WTC11 (cell line): Measurements from ENCODE around the gene BPTF. TPM values are rescaled to one million over a fixed set of nuclear protein-coding genes. Genes with fewer than 3 reads are reported as not detected.

Experiments
- ATAC-seq: fragments of 200-7000 bp; cut with Tn5 transposase; 2 replicates; pipeline ENCODE4 v1.10.0; 2021; ENCODE audit warnings: mild to moderate bottlenecking, moderate library complexity
- CTCF ChIA-PET: fragments of 300-600 bp; sonication (Branson Sonifier 250); formaldehyde crosslinking; loops from one replicate; lab custom pipeline; 2021; ENCODE audit warnings: antibody characterized with exemption; lab: Charles Lee
- POLR2A ChIA-PET: fragments of 350-600 bp; sonication (Branson Sonifier 250); formaldehyde crosslinking; loops from one replicate; lab custom pipeline; 2021; ENCODE audit warnings: antibody characterized with exemption; lab: Charles Lee
- DNase-seq: peaks from one replicate; pipeline ENCODE4 v3.0.0; 2021; ENCODE audit warnings: low spot score
- H3K27ac Mint-ChIP-seq: 2 replicates; pipeline ENCODE4 v1.8.0; 2021; ENCODE audit warnings: mixed read lengths
- H3K27me3 Mint-ChIP-seq: 2 replicates; pipeline ENCODE4 v1.8.0; 2021; ENCODE audit warnings: low read depth, mild to moderate bottlenecking, moderate library complexity, mixed read lengths
- H3K36me3 Mint-ChIP-seq: 2 replicates; pipeline ENCODE4 v1.8.0; 2021; ENCODE audit warnings: mixed read lengths
- H3K4me1 Mint-ChIP-seq: 2 replicates; pipeline ENCODE4 v1.8.0; 2022; ENCODE audit warnings: mixed read lengths
- H3K4me3 Mint-ChIP-seq: 2 replicates; pipeline ENCODE4 v1.8.0; 2021; ENCODE audit warnings: mild to moderate bottlenecking, moderate library complexity, mixed read lengths
- H3K9me3 Mint-ChIP-seq: 2 replicates; pipeline ENCODE4 v1.8.0; 2021; ENCODE audit warnings: mixed read lengths
- ARID4B ChIP-seq: sonication (generic); formaldehyde crosslinking; IDR thresholded peaks from 2 replicates; pipeline ENCODE4 v1.8.0; 2023; ENCODE audit warnings: missing genetic modification reagents, mild to moderate bottlenecking, borderline replicate concordance
- ATF6 ChIP-seq: sonication (generic); formaldehyde crosslinking; IDR thresholded peaks from 2 replicates; pipeline ENCODE4 v1.8.1; 2023; ENCODE audit warnings: mild to moderate bottlenecking, missing genetic modification reagents
- CDX4 ChIP-seq: fragments of 250-450 bp; sonication (Bioruptor Pico); IDR thresholded peaks from 2 replicates; pipeline ENCODE4 v1.9.0; 2021; ENCODE audit warnings: moderate library complexity, mild to moderate bottlenecking, inconsistent platforms, borderline replicate concordance
- ERG ChIP-seq: fragments of 250-450 bp; sonication (Bioruptor Pico); IDR thresholded peaks from 2 replicates; pipeline ENCODE4 v1.8.0; 2021; ENCODE audit warnings: mild to moderate bottlenecking
- FOXK1 ChIP-seq: sonication (generic); formaldehyde crosslinking; IDR thresholded peaks from 2 replicates; pipeline ENCODE4 v1.8.0; 2022; ENCODE audit warnings: mild to moderate bottlenecking, moderate library complexity, missing genetic modification reagents
- GTF2I ChIP-seq: fragments of 250-450 bp; sonication (Bioruptor Pico); conservative IDR thresholded peaks from 2 replicates; pipeline ENCODE4 v1.4.0; 2021; ENCODE audit warnings: mild to moderate bottlenecking
- IRF2 ChIP-seq: sonication (generic); formaldehyde crosslinking; IDR thresholded peaks from 2 replicates; pipeline ENCODE4 v1.8.0; 2022; ENCODE audit warnings: low read depth, missing genetic modification reagents, borderline replicate concordance
- MYBL2 ChIP-seq: sonication (generic); formaldehyde crosslinking; IDR thresholded peaks from 2 replicates; pipeline ENCODE4 v1.8.1; 2023; ENCODE audit warnings: mild to moderate bottlenecking, moderate library complexity, missing genetic modification reagents
- NR3C1 ChIP-seq: sonication (generic); formaldehyde crosslinking; conservative IDR thresholded peaks from 2 replicates; pipeline ENCODE4 v1.8.1; 2023; ENCODE audit warnings: low read depth, mild to moderate bottlenecking, missing genetic modification reagents
- SOX15 ChIP-seq: fragments of 250-450 bp; sonication (Bioruptor Pico); IDR thresholded peaks from 2 replicates; pipeline ENCODE4 v1.9.0; 2021; ENCODE audit warnings: mild to moderate bottlenecking
- ZNF121 ChIP-seq: sonication (generic); formaldehyde crosslinking; IDR thresholded peaks from 2 replicates; pipeline ENCODE4 v1.8.0; 2023; ENCODE audit warnings: missing genetic modification reagents
- ZNF219 ChIP-seq: sonication (generic); formaldehyde crosslinking; IDR thresholded peaks from 2 replicates; pipeline ENCODE4 v1.8.0; 2023; ENCODE audit warnings: missing genetic modification reagents, mild to moderate bottlenecking, borderline replicate concordance
- ZNF232 ChIP-seq: sonication (generic); formaldehyde crosslinking; IDR thresholded peaks from 2 replicates; pipeline ENCODE4 v1.8.0; 2022; ENCODE audit warnings: mild to moderate bottlenecking, missing genetic modification reagents
- ZNF671 ChIP-seq: fragments of 250-450 bp; sonication (Bioruptor Pico); IDR thresholded peaks from 2 replicates; pipeline ENCODE4 v1.8.0; 2021; ENCODE audit warnings: mild to moderate bottlenecking
- total RNA-seq: library from RNA; stranded (reverse); gene quantifications from 3 replicates; pipeline ENCODE4 v1.2.3, GENCODE V29; 2021

The BPTF gene
- total RNA-seq, 1 experiment from 2014 or later = 178 TPM

GRCh38 chr17:67831268-67831667, 6.0 kb downstream of the BPTF start:
- DNase-seq (no peak), ATAC-seq (no peak)
- ChIA-PET CTCF (interaction anchor here (2.6 kb wide), 1 partner anchor 30 kb away, joined by 8 read pairs; no protein-coding TSS in a partner anchor), POLR2A (interaction anchor here (1.2 kb wide), 1 partner anchor 128 kb away, joined by 3 read pairs; no protein-coding TSS in a partner anchor)
- Mint-ChIP-seq H3K27ac (peak overlapping the region; percentile 79; the same call in 1 of the 2 replicates), H3K4me1 (peaks cover 57% of the 10 kb centered on the region), H3K27me3 (no peaks in the 10 kb centered on the region), H3K36me3 (peaks cover 12% of the 10 kb centered on the region), H3K9me3 (no peaks in the 10 kb centered on the region), H3K4me3 (no peak overlapping the region)
- no peak for TF ChIP-seq ZNF671 (CRISPR knock-in tag)
- TF ChIP-seq ERG (CRISPR knock-in tag) = no peak
- no peak for TF ChIP-seq MYBL2
- TF ChIP-seq IRF2 (CRISPR knock-in tag) = no peak
- no peak for TF ChIP-seq NR3C1 (CRISPR knock-in tag)
- no peak for TF ChIP-seq CDX4 (CRISPR knock-in tag)
- no peak for TF ChIP-seq ZNF219 (CRISPR knock-in tag)
- TF ChIP-seq GTF2I (CRISPR knock-in tag) = no peak
- TF ChIP-seq ATF6 (CRISPR knock-in tag) = no peak
- no peak for TF ChIP-seq ZNF232 (CRISPR knock-in tag)

GRCh38 chr17:67833134-67833533, 7.8 kb downstream of the BPTF start:
- ChIA-PET POLR2A (no interaction called here), CTCF (interaction anchor here (0.7 kb wide), 3 partner anchors 32 to 139 kb away, joined by 3 to 5 read pairs (median 5); no protein-coding TSS in a partner anchor)
- H3K4me3 Mint-ChIP-seq = no peak overlapping the region
- TF ChIP-seq FOXK1 (CRISPR knock-in tag) (no peak), SOX15 (CRISPR knock-in tag) (no peak), ARID4B (CRISPR knock-in tag) (no peak), ZNF121 (peak; percentile 81)
- H3K27me3 Mint-ChIP-seq = no peaks in the 10 kb centered on the region
- ATAC-seq (no peak), DNase-seq (no peak)
- H3K9me3 Mint-ChIP-seq = no peaks in the 10 kb centered on the region
- H3K27ac Mint-ChIP-seq = no peak overlapping the region; the same call in 1 of the 2 replicates
- 0 out of 2 replicates have a peak, but pooled peaks cover under 1% of the 10 kb centered on the region for H3K36me3 Mint-ChIP-seq
- H3K4me1 Mint-ChIP-seq = peaks cover 65% of the 10 kb centered on the region
